GM21737 (cell line): ENCODE measurements around the gene DIP2B.

Experiments used
- ATAC-seq: cut with Tn5 transposase; IDR thresholded peaks from one replicate; pipeline ENCODE4 v1.9.1; 2021; ENCODE audit warnings: mild to moderate bottlenecking, moderate library complexity; ENCODE audit not compliant: unreplicated experiment

The DIP2B gene

DNA sequence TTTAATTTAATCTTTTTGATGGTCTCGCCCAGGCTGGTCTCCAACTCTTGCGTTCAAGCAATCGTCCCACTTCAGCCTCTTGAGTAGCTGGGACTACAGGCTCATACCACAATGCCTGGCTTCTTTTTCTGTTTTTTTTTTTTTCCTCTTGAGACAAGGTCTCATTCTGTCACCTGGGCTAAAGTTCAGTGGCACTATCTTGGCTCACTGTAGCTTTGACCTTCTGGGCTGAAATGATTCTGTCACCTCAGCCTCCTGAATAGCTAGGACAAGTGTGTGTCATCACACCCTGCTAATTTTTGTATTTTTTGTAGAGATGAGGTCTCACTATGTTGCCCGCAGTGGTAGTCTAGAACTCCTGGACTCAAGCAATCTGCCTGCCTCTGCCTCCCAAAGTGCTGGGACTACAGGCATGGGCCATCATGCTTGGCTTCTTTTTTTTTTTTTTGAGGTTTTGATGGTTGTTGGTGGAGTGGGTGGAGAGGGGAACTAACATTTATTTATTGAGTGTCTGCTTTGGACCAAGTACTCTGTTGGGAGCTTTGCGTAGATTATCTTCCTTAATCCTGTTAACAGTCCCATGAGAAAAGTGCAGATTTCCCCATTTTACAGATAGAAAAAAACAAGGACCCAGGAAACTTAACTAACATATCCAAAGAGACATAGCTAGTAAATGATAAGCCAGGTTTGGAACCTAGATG lies 102.0 kb downstream of the DIP2B start:
- ATAC-seq = no peak

DNA sequence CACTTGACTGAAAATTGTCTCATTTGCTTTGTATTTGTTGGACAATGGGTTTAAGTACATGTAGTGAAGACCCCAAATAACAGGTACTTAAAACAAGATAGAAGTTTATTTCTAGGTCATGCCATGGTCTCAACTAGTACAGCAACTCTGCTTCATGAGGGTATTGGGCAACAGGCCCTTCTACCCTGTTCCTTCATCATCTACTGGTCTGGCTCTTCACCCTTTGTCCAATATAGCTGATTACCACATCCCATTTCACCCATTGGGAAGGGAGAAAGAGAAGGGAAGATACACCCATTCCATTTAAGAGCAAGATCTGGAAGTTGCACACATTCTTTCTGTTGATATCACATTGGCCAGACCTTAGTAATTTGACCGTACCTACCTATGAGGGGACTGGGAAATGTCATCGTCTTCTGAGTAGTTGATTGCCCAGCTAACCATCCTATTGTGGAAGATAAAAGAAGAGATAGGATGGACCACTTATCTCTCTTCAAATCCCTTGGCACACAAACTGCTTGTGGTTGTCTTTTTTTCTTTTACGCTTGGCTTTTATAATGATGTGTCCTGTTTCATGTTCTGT lies 104.6 kb downstream of the DIP2B start:
- no peak for ATAC-seq

DNA sequence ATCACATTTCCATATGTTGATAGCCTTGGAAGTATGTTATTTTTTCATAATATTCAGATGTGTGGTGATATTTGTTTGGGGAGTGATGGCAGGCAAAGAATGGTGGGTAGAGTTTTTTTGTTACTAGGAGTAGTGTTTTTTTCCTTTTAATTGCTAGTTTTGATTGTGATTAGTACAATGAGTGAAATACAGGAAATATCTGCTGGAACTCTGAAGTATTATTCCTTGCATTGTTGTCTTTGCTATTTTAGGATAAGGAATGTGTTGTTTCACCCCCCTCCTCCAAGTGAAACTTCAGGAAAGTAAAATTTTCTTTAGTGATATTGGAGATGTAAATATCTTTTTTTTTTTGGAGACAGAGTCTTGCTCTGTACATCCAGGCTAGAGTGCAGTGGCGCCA lies 105.4 kb downstream of the DIP2B start:
- ATAC-seq = no peak

DNA sequence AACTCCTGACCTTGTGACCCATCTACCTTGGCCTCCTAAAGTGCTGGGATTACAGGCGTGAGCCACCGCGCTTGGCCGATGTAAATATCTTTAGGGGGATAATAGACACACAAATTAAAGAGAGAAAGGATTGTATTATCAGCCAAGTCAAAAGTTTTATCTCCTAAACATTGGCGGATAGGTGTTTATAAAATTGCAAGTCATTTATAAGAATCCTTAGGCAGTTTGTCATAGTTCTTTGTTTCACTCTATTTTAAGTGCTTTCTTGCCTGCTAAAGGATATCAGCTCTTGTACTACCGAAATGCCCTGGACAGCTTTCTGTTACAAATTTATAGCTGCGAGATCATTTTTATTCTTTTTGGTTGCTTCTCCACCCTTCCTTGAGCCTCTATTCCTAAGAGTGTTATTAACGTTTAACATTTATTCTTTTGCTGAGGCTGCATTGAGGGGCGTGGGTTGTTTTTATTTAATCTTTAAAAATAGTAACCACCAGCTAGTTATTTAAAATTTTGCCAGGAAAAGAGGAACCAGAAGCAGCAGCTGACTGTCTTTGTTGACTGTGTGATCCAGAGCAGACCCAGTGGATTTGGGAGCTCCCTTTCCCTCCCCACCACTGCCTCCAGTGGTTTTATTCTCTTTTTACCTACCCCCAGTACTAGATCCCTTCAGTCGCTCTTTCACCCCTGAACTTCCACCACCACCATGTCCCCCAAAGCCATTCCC lies 106.4 kb downstream of the DIP2B start:
- ATAC-seq = no peak

DNA sequence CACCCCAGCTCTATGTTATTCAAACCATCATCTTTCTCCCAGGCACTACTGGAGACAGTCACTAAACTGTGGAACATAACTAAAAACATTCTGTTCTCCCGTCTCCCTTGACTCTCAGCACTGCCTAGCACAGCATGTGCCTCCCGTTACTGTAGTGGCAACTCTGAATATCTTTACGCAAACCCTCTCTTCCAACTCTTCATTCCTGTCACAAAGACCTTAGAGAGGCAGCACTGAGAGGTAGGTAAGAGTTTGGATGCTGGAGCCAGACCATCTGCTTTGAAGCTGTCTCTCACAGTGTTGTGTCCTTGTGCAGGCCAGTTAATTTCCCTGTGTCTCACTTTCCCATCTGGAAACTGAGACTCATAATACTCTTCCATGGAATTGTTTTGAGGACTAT lies 108.1 kb downstream of the DIP2B start:
- no peak for ATAC-seq

DNA sequence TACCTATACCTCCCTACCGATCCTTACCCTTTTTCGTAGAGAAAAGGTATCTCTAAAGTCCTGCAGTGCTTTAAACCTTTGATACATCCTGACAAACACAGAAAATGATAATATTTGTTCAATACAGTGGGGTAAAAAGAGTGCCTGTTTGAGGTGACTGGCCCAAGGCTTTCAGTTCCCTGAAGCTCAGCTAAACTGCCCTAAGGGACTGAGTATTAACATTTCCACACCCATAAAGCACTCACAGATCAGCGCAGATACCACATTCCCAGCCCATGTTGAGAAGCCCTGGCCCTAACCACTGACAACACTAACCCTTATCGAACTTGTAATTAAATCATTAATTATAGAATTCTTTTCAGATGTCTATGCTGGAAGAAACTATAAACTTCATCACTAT lies 108.7 kb downstream of the DIP2B start:
- ATAC-seq = no peak

DNA sequence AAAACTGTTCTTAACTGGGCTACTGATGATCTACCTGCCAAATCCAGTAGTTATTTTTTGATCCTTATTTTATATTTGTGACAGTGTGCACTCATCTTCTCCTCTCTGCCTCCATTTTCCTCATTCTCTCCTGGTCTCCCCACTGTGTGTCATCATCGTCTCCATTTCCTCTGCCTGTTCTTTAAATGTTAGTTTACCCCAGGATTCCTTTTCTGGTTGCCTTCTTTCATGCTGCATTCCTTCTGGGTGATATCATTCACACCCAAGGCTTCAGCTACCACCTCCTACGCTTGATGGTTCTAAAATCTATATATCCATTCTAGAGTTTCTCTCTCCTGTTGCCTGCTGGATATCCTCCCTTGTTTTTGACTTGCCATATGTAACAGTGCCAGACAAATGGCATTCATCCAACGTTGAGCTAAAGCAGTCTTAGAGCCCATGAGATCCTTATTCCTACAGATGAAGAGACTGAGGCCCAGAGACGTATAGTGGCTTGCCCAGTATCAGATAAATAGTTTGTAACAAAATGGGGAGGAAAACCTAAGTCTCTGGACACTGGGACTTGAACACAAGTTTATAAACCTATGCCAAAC lies 109.5 kb downstream of the DIP2B start:
- no peak for ATAC-seq

DNA sequence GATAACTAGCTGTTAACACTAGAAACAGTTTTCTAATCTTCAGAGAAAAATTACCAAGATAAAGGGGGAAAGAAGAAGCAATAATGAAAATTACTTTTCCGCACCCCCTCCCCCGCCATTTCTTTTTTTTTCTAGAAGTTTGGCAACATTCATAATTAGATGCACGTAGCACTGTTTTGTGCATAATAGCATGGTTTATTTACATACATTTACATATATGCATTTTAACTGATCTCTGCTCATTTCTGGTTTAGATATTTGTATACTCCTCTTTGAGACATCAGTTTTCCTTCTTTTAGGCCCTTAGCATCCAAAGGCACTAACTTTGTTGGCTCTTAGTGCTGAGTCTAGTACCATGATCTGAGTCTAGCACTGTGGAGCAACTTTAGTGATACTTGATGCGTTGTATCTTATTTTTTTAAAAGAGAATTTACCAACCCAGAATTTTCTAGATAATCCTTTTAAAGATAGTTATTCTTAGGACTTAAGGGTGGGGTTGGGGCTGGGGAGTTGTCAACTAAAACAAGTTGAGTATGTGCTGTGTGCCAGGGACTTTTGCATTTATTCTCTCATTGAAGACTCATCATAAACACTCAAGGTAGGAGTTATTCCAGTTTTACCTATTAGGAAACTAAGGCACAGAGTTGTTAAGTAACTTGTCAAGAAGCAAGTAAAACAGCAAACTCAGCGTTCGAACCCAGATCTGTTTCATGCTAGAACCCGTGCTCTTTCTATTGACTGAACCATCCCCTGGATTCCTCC lies 110.5 kb downstream of the DIP2B start:
- no peak for ATAC-seq

DNA sequence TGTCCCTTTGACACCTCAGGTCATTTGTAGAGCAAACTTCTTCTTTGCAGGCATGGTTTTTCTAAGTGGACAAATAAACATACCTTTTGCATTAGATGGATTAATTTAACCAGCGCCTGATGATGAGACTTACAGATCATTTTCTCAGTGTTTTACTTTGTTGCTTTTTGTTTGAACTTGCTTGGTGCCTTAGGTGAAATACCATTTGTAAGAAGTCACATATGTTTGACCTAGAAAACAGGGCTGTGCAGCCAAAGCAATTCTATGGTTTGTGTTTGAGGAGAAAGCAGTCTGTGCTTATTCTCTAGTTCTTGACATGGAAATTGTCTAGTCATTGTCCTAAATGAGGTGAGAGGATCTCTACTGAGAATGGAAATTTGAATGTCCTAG lies 111.1 kb downstream of the DIP2B start:
- ATAC-seq = no peak

DNA sequence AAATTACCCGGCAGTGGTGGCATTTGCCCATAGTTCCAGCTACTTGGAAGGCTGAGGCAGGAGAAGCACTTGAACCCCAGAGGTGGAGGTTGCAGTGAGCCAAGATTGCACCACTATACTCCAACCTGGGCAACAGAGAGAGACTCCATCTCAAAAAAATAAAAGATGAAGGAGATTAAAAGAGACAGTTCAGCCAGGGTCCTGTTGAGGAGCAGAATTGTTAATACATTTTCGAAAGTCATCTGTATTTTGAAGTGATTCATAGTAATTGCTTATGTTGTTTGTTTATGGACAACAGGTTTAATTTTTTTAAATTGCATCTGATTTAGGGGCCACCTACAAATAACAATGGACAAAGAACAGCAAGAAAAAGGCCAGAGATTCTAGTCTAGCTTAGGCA lies 112.9 kb downstream of the DIP2B start:
- ATAC-seq = no peak

DNA sequence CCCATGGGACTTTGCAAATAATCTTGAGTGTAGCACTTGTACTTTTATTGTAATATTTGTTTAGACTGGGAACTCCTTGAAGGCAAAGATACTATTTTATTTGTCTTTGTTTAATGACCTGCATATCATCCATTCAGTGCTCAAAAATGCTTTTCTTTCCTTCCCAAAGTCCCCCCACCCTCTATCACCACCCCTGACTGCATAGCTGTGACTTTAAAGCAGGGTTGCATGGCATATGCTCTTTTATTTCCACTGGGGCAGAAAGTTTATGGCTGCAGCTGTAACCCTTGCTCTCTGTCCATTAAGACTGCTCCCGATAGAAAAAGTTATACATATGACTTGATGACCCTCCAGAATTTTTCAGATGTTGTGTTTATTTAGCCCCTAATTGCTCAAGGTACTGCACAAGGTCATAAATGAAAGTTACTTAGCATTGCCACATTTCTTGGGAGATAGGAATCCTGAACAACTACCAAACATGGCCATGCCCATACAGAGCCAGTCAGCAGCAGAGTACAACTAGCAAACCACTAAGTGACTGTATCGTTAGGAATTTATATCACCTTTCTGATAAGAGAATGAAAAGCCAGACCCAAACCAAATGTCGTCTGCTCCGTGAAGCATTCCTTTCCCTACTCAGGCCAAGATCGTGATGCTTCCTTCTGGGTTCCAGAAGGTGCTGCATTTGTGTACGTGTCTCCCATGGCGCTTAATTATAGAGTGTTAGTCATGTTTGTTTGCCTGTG lies 114.3 kb downstream of the DIP2B start:
- ATAC-seq = no peak

DNA sequence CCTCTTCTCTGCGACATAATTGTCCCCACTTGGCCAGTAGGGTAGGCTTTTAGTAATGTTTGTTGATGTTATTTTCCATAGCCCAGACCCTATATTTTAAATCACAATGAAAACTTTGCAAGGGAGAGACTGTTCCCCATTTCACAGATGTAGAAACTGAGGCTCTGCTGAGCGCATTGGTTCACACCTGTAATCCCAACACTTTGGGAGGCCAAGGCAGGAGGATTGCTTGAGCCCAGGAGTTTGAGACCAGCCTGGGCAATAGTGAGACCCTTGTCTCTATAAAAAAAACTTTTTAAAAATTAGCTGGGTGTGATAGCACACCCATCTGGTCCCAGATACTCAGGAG lies 114.8 kb downstream of the DIP2B start:
- no peak for ATAC-seq

DNA sequence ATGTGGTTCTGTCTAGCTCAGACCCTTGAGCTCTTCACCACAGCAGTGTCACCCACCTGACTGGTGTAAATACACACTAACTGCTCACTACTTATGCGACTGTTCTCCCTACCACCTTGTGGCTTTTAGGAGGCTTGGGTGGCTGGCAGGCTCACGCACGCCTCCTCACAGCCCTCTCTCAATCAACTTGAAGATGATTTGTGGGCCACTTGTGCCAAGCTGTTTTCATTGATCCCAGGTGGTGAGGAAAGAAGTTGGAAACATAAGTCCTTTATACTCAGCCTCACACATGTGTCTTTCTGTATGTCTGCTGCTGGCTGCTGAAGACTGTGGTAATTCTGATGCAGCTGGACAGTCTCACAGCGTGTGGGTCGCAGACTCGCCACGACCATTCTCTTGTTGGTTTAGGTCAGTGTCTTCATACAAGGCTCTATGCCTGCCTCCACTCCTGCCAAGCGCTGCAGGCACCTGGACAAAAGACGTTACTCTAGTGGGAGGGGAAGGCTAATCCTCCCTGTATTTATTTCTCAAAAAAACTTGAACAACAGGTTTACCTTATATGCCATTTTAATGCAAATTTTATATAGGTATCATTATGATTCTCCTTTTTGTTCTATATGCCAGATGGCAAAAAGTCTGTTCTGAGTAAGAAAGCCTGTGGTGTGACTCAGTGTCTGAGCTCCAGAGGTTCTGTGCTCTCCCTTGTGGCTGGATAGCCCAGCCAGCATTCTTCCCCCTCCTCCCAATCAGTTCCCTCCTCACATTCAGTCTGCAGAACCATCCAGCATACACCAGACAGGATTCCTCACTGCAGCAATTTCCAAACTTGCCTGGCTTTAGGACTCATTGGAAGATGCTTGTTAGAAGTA lies 115.6 kb downstream of the DIP2B start:
- no peak for ATAC-seq

DNA sequence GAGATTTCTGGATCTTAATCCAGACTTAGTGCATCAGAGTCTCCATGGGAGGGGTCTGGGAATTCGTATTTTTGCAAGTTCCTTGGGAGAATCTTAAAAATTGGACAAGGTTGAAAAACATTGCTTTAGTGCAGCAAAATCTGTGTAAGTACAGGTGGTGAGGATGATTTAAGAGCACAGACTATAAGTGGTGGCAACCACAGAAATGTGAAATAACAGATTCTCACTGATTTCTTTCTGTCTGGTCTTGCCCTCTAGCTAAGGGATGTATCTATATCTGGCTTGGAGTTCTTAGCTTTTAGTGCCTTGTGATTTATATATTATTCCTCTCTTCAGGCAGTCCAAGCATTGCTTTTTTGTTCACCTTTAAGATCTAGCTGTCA lies 116.2 kb downstream of the DIP2B start:
- no peak for ATAC-seq

DNA sequence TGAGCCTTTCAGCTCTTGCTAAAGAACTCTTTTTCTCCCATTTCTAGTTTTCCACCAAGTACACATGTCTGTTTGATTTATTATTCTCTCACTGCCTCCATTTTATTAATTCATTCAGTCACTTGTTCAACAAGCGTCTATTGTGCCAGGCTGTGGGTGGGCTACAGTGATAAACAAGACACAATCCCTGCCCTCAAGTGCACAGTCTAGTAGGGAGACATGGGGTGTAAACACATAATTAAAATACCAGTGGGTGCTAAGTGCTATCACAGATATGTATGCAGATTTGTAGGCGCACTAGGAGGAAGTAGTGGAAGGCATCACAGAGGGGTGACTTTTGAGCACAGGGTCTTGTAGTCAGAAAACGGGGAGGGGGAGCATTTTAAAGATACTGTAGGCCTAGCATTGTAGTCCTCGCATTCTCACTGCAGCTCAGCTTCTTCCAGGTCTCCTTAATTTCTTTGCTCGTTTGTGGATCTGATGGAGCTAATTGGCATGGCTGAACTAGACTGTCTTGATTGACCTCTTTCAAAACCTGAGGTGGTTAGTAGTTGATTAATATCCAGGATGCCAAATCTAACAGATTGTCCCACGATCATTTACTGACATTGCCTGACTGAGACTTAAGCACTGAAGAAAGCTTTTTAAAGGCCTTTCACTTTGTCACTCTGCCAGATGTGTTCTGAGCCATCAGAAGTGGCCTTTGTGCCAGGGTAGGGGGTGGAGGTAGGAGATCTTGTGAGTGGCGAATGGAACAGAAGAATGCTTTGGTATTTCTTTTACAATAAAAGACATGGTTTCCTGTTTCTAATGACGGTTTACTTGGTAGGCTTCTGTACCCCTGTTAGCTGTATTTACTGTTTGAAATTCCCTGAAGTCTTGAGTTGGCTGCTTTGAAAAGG lies 116.9 kb downstream of the DIP2B start:
- ATAC-seq = no peak

DNA sequence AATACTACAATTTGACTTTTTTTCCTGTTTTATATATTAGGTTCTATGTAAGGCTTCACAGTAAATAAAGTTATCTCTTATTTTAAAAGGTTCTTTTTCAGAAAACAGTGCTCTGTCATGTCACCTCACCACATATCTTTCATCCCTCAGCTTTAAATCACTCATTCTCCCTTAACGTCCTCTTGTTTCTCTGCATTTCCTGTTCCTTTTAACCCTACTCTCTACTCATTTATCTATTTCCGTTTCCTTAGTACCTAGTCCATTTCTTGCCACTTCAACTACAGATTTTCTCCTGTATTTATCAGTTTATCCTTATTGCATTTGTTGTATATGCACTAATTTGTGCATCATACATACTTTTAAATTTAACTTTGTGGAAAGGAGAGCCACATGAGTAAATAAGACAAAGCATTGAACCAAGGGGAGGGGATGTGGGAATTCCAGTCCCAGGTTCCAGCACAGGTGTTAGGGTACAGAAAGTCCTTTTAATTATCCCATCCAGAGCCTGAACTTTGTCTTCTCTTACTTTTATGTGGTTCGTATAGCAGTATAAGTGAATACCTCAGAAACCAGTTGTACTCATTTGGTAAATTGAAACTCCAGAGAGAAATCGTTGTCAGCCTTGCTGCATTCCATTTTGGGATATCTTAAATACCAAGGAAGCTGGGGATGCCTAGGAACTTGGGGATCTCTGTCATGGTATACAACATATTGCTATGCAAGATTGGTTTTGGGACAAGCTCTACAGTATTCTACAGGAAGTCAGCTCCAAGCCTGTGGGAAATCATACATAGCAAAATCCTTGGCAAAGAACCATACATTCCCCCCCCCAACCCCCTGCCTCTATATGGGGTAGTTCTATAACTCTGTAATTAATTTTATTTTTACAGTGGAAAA lies 120.5 kb downstream of the DIP2B start:
- no peak for ATAC-seq

DNA sequence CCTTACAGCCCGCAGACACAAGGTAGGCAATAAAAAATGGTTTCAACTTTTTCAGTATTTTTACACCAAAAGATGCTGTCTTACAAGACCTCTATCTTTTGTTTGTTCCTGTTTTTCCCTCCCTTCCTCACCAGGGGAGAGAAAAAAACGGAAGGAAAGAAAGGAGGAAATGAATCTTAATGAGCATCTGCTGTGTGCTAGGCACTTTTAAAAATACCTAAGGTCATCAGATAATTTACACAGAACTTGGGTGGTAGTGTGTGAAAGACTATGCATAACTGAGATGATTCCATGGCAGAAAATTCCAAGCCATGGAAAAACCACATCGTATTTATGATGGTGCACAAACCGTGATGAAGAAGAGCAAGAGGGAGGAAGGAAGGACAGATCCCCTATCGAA lies 121.2 kb downstream of the DIP2B start:
- no peak for ATAC-seq

DNA sequence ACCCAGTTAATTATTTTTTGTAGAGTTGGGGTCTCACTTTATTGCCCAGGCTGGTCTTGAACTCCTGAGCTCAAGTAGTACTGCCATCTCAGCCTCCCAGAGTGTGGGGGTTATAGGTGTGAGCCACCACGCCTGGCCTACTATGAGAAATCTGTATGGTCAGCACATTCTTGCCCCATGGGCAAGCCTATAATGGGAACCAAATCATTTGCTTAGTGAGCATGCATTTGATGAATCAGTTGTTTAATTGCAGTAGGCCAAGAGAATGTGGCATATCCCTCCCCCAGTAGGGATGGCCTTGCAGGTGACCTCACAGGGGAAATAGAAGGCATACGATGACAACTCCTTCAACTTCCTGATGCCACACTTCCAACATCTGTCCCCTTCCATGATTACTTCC lies 122.7 kb downstream of the DIP2B start:
- ATAC-seq = no peak
